K562 (cell line): Measurements from ENCODE around the gene HTT-AS. TPM values are rescaled to one million over a fixed set of nuclear protein-coding genes. Genes with fewer than 3 reads are reported as not detected.

ENCODE experiments used
- ATF1 ChIP-seq, 2 experiments: fragments of 450-650 bp in 1 of 2; IDR thresholded peaks; 2 replicates each; pipeline ENCODE4 v1.6.1; 2016; ENCODE audit warnings: missing compliant biosample characterization in 1 of 2, missing genetic modification characterization in 1 of 2
- CBFA2T2 ChIP-seq: fragments of 450-650 bp; conservative IDR thresholded peaks from 2 replicates; pipeline ENCODE4 v1.6.1; 2017; ENCODE audit warnings: mild to moderate bottlenecking
- CBFA2T3 ChIP-seq: fragments of 450-650 bp; IDR thresholded peaks from 2 replicates; pipeline ENCODE4 v1.6.1; 2017
- EP300 ChIP-seq: IDR thresholded peaks from 2 replicates; pipeline ENCODE4 v1.6.1; 2012; ENCODE audit warnings: low read length, improper control_type of control experiment
- FOXK2 ChIP-seq, 2 experiments: fragments of 450-650 bp; IDR thresholded peaks in 1 of 2; conservative IDR thresholded peaks in 1 of 2; 2 replicates each; pipeline ENCODE4 v1.6.1; 2016; ENCODE audit warnings: low read depth in 2 of 2, mild to moderate bottlenecking in 1 of 2
- HNRNPK ChIP-seq: fragments of 200-400 bp; formaldehyde crosslinking; IDR thresholded peaks from one replicate; pipeline ENCODE4 v1.6.1; 2018; ENCODE audit warnings: mild to moderate bottlenecking, low read depth, low read length; ENCODE audit not compliant: poor library complexity, severe bottlenecking
- KDM1A ChIP-seq, 2 experiments: fragments of 450-650 bp; IDR thresholded peaks; 2 replicates each; pipeline ENCODE4 v1.6.1; 2016; ENCODE audit warnings: mild to moderate bottlenecking in 2 of 2
- KLF16 ChIP-seq: IDR thresholded peaks from 2 replicates; pipeline ENCODE4 v1.6.1; 2016; ENCODE audit warnings: antibody characterized with exemption
- MEIS2 ChIP-seq: fragments of 450-650 bp; IDR thresholded peaks from 2 replicates; pipeline ENCODE4 v1.6.1; 2014; ENCODE audit warnings: mild to moderate bottlenecking; ENCODE audit not compliant: partially characterized antibody
- MTA2 ChIP-seq: fragments of 450-650 bp; IDR thresholded peaks from 2 replicates; pipeline ENCODE4 v1.6.1; 2016; ENCODE audit warnings: low read depth
- NCOR1 ChIP-seq: fragments of 450-650 bp; IDR thresholded peaks from 2 replicates; pipeline ENCODE4 v1.6.1; 2016; ENCODE audit warnings: mild to moderate bottlenecking, moderate library complexity
- PYGO2 ChIP-seq: fragments of 450-650 bp; IDR thresholded peaks from 2 replicates; pipeline ENCODE4 v1.6.1; 2016; ENCODE audit warnings: mild to moderate bottlenecking, missing genetic modification characterization, moderate library complexity, missing compliant biosample characterization
- SRSF9 ChIP-seq: fragments of 200-400 bp; formaldehyde crosslinking; IDR thresholded peaks from 2 replicates; pipeline ENCODE4 v1.6.1; 2017; ENCODE audit warnings: low read depth, low read length, borderline replicate concordance
- STAT5A ChIP-seq: IDR thresholded peaks from 2 replicates; pipeline ENCODE4 v1.6.1; 2012; ENCODE audit warnings: low read length, inconsistent platforms, borderline replicate concordance
- polyA plus RNA-seq, 8 experiments: library from polyadenylated mRNA; depleted of rRNA in 4 of 8; stranded (reverse) in 5 of 8; unstranded in 3 of 8; fragments of >200 nt; fragmentation: Nextera tagmentation in 2 of 8; fragmentation: Illumina TruSeq in 1 of 8; extraction: Ambion mirVana in 2 of 8; extraction: Trizol in 1 of 8; gene quantifications; 2 replicates each; pipeline versions ENCODE4 v1.2.1 to v1.2.3, GENCODE V29; 2011 to 2014; ENCODE audit warnings: inconsistent platforms in 1 of 8, missing spikeins in 1 of 8
- total RNA-seq, 7 experiments: library from RNA; depleted of rRNA in 6 of 7; stranded (reverse); fragments of >200 nt in 6 of 7; fragmentation: Illumina TruSeq in 2 of 7; extraction: Trizol in 2 of 7; gene quantifications; 2 replicates each; pipeline versions ENCODE4 v1.2.1 to v1.2.3, GENCODE V29; 2011 to 2021; ENCODE audit warnings: low replicate concordance in 1 of 7
- TF ChIP-seq, protein P1 (sequence below): fragments of 450-650 bp; IDR thresholded peaks from 2 replicates; pipeline ENCODE4 v1.6.1; 2016; ENCODE audit warnings: borderline replicate concordance
- TF ChIP-seq, protein P2 (sequence below): fragments of 450-650 bp; IDR thresholded peaks from 2 replicates; pipeline ENCODE4 v1.6.1; 2016; ENCODE audit warnings: low read depth, mild to moderate bottlenecking, moderate library complexity
- TF ChIP-seq, protein P3 (sequence below), 2 experiments: fragments of 250-450 bp in 1 of 2; fragments of 450-650 bp in 1 of 2; sonication (Bioruptor Pico) in 1 of 2; IDR thresholded peaks; 2 replicates each; pipeline versions ENCODE4 v1.6.1 to v1.8.0; 2016 to 2021; ENCODE audit warnings: mild to moderate bottlenecking in 2 of 2, moderate library complexity in 2 of 2, missing compliant biosample characterization in 1 of 2, missing genetic modification characterization in 1 of 2
- TF ChIP-seq, protein P4 (sequence below), 2 experiments: IDR thresholded peaks in 1 of 2; conservative IDR thresholded peaks in 1 of 2; 2 replicates each; pipeline ENCODE4 v1.6.1; 2016; ENCODE audit warnings: low read depth in 2 of 2, mild to moderate bottlenecking in 1 of 2, missing compliant biosample characterization in 1 of 2, missing genetic modification characterization in 1 of 2, moderate library complexity in 1 of 2
- TF ChIP-seq, protein P5 (sequence below): fragments of 450-650 bp; IDR thresholded peaks from 2 replicates; pipeline ENCODE4 v1.6.1; 2016; ENCODE audit warnings: mild to moderate bottlenecking

Gene HTT-AS
- total and polyA plus RNA-seq, 9 of the 15 experiments (the other 6 are each of a cell fraction or from before 2014, with no cell fraction given), result not detected

DNA sequence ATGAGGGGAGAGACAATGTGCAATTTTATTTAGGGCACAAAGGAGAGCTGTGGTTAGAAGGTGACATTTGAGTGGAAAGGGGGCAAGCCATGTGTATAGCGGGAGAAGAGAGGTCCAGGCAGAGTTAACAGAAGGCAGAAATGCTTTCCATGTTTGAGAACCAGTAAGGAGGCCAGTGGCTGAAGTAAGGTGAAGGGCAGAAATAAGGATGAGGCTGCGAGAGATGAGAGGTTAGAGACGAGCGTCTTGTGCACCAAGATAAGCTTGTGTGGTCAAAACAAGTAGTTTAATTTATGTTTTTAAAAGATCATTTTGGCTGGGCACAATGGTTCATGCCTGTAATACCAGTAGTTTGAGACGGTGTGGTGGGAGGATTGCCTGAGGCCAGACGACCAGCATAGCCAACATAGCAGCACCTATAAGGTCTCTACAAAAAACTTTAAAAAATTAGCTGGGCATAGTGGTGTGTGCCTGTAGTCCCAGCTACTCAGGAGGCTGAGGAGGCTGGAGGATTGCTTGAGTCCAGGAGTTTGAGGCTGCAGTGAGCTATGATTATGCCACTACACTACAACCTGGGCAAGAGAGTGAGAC, 8.7 kb upstream of the HTT-AS start (continued):
- TF ChIP-seq, protein P1, sequence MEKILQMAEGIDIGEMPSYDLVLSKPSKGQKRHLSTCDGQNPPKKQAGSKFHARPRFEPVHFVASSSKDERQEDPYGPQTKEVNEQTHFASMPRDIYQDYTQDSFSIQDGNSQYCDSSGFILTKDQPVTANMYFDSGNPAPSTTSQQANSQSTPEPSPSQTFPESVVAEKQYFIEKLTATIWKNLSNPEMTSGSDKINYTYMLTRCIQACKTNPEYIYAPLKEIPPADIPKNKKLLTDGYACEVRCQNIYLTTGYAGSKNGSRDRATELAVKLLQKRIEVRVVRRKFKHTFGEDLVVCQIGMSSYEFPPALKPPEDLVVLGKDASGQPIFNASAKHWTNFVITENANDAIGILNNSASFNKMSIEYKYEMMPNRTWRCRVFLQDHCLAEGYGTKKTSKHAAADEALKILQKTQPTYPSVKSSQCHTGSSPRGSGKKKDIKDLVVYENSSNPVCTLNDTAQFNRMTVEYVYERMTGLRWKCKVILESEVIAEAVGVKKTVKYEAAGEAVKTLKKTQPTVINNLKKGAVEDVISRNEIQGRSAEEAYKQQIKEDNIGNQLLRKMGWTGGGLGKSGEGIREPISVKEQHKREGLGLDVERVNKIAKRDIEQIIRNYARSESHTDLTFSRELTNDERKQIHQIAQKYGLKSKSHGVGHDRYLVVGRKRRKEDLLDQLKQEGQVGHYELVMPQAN, result no peak
- TF ChIP-seq KDM1A (IDR thresholded peaks at IDR 0.05) (peak in 1 of 2 experiments; percentile 11; a peak in 1 of 4 replicates), NCOR1 (peak; percentile 73), EP300 (peak; percentile 24; the same call in 1 of the 2 replicates), CBFA2T2 (peak; percentile 72), PYGO2 (tag) (no peak), ATF1 (CRISPR knock-in tag; IDR thresholded peaks at IDR 0.05) (no peak), ATF1 (tag; IDR thresholded peaks at IDR 0.05) (no peak), SRSF9 (no peak), HNRNPK (no peak), MEIS2 (peak; percentile 75), KLF16 (peak; percentile 41; the same call in 1 of the 2 replicates), MTA2 (0 out of 2 replicates have a peak, but pooled peaks have one; percentile 54), CBFA2T3 (peak; percentile 85), STAT5A (peak; percentile 43), FOXK2 (conservative IDR thresholded peaks at IDR 0.05 in 1 of 2, IDR thresholded peaks at IDR 0.05 in 1 of 2; ENCODE audit: low read depth in 2 of 2) (0 out of 4 replicates have a peak, but pooled peaks of 1 of the 2 experiments have one; percentile 13)
- TF ChIP-seq, protein P2, sequence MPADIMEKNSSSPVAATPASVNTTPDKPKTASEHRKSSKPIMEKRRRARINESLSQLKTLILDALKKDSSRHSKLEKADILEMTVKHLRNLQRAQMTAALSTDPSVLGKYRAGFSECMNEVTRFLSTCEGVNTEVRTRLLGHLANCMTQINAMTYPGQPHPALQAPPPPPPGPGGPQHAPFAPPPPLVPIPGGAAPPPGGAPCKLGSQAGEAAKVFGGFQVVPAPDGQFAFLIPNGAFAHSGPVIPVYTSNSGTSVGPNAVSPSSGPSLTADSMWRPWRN, result no peak
- TF ChIP-seq, protein P3, sequence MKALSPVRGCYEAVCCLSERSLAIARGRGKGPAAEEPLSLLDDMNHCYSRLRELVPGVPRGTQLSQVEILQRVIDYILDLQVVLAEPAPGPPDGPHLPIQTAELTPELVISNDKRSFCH (CRISPR knock-in tag; IDR thresholded peaks at IDR 0.05), result no peak
- TF ChIP-seq, protein P3 (tag; IDR thresholded peaks at IDR 0.05), result 0 out of 2 replicates have a peak, but pooled peaks have one; percentile 32
- TF ChIP-seq, protein P4, sequence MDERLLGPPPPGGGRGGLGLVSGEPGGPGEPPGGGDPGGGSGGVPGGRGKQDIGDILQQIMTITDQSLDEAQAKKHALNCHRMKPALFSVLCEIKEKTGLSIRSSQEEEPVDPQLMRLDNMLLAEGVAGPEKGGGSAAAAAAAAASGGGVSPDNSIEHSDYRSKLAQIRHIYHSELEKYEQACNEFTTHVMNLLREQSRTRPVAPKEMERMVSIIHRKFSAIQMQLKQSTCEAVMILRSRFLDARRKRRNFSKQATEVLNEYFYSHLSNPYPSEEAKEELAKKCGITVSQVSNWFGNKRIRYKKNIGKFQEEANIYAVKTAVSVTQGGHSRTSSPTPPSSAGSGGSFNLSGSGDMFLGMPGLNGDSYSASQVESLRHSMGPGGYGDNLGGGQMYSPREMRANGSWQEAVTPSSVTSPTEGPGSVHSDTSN (CRISPR knock-in tag; IDR thresholded peaks at IDR 0.05; ENCODE audit: low read depth), result no peak
- TF ChIP-seq, protein P4 (tag; conservative IDR thresholded peaks at IDR 0.05; ENCODE audit: low read depth), result peak; percentile 47; the same call in 1 of the 2 replicates
- TF ChIP-seq, protein P5, sequence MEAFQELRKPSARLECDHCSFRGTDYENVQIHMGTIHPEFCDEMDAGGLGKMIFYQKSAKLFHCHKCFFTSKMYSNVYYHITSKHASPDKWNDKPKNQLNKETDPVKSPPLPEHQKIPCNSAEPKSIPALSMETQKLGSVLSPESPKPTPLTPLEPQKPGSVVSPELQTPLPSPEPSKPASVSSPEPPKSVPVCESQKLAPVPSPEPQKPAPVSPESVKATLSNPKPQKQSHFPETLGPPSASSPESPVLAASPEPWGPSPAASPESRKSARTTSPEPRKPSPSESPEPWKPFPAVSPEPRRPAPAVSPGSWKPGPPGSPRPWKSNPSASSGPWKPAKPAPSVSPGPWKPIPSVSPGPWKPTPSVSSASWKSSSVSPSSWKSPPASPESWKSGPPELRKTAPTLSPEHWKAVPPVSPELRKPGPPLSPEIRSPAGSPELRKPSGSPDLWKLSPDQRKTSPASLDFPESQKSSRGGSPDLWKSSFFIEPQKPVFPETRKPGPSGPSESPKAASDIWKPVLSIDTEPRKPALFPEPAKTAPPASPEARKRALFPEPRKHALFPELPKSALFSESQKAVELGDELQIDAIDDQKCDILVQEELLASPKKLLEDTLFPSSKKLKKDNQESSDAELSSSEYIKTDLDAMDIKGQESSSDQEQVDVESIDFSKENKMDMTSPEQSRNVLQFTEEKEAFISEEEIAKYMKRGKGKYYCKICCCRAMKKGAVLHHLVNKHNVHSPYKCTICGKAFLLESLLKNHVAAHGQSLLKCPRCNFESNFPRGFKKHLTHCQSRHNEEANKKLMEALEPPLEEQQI, result no peak
